Chondrocyte (in vitro differentiated cells): ENCODE measurements around the gene PRKCB. TPM values are rescaled to one million over a fixed set of nuclear protein-coding genes. Genes with fewer than 3 reads are reported as not detected.
"Not testable (repeated sequence)": the region's sequence is repeated elsewhere in the genome, so short reads cannot be mapped to it uniquely, and the experiment has no call there.

Experiments used
- DNase-seq: peaks from one replicate; pipeline ENCODE4 v3.0.0; 2021; ENCODE audit warnings: mixed read lengths, low spot score
- H3K27ac Mint-ChIP-seq: one replicate; pipeline ENCODE4 v1.8.0; 2021; ENCODE audit warnings: mild to moderate bottlenecking, moderate library complexity, mixed read lengths; ENCODE audit not compliant: unreplicated experiment
- H3K27me3 Mint-ChIP-seq: 2 replicates; pipeline ENCODE4 v1.8.0; 2021; ENCODE audit warnings: low read depth, mixed read lengths
- H3K36me3 Mint-ChIP-seq: 2 replicates; pipeline ENCODE4 v1.8.0; 2021; ENCODE audit warnings: low read depth, mixed read lengths
- H3K4me1 Mint-ChIP-seq: 2 replicates; pipeline ENCODE4 v1.8.0; 2021; ENCODE audit warnings: low read depth, mild to moderate bottlenecking, mixed read lengths
- H3K4me3 Mint-ChIP-seq: one replicate; pipeline ENCODE4 v1.8.0; 2021; ENCODE audit warnings: mild to moderate bottlenecking, moderate library complexity, mixed read lengths; ENCODE audit not compliant: unreplicated experiment
- H3K9me3 Mint-ChIP-seq: 2 replicates; pipeline ENCODE4 v1.8.0; 2021; ENCODE audit warnings: low read depth, mixed read lengths
- CTCF ChIP-seq: fragments of 200-600 bp; sonication (generic); IDR thresholded peaks from 2 replicates; pipeline ENCODE4 v1.5.0; 2021; ENCODE audit warnings: antibody characterized with exemption, mild to moderate bottlenecking, moderate library complexity
- total RNA-seq: library from RNA; stranded (reverse); gene quantifications from 3 replicates; pipeline ENCODE4 v1.2.1, GENCODE V29; 2021

PRKCB gene
- total RNA-seq, 1 donor from 2014 or later: not detected

- no peak for TF ChIP-seq CTCF
- no peaks in the 10 kb centered on the region for H3K4me1 Mint-ChIP-seq
- no peaks in the 10 kb centered on the region for H3K36me3 Mint-ChIP-seq
- peaks cover 9% of the 10 kb centered on the region for H3K9me3 Mint-ChIP-seq
- no peak for DNase-seq
- H3K27me3 Mint-ChIP-seq: no peaks in the 10 kb centered on the region
- H3K27ac Mint-ChIP-seq: no peak overlapping the region
- no peak overlapping the region for H3K4me3 Mint-ChIP-seq
Observed at GRCh38 chr16:24149102-24149501, 313.3 kb downstream of the PRKCB start.

GRCh38 chr16:24150282-24150681 is 314.5 kb downstream of the PRKCB start:
- H3K4me3 Mint-ChIP-seq: no peak overlapping the region
- no peaks in the 10 kb centered on the region for H3K4me1 Mint-ChIP-seq
- no peak for TF ChIP-seq CTCF
- peaks cover 4% of the 10 kb centered on the region for H3K9me3 Mint-ChIP-seq
- no peak overlapping the region for H3K27ac Mint-ChIP-seq
- no peaks in the 10 kb centered on the region for H3K27me3 Mint-ChIP-seq
- DNase-seq: no peak
- no peaks in the 10 kb centered on the region for H3K36me3 Mint-ChIP-seq

- Mint-ChIP-seq H3K27me3 (no peaks in the 10 kb centered on the region), H3K27ac (no peak overlapping the region)
- DNase-seq: no peak
Observed at GRCh38 chr16:24151482-24151939, 315.7 kb downstream of the PRKCB start.

GRCh38 chr16:24152048-24152447 is 316.3 kb downstream of the PRKCB start:
- H3K4me1 Mint-ChIP-seq, DNase-seq, H3K36me3 Mint-ChIP-seq, H3K4me3 Mint-ChIP-seq, H3K27me3 Mint-ChIP-seq, H3K9me3 Mint-ChIP-seq, H3K27ac Mint-ChIP-seq: not testable (repeated sequence)

More at GRCh38 chr16:24151482-24151939, 315.7 kb downstream of the PRKCB start:
- peaks cover 4% of the 10 kb centered on the region for H3K9me3 Mint-ChIP-seq
- no peak for TF ChIP-seq CTCF
- H3K4me1 Mint-ChIP-seq: no peaks in the 10 kb centered on the region
- H3K4me3 Mint-ChIP-seq: no peak overlapping the region
- no peaks in the 10 kb centered on the region for H3K36me3 Mint-ChIP-seq

- Mint-ChIP-seq H3K27ac (no peak overlapping the region), H3K4me3 (no peak overlapping the region), H3K4me1 (no peaks in the 10 kb centered on the region), H3K27me3 (no peaks in the 10 kb centered on the region), H3K9me3 (peaks cover 9% of the 10 kb centered on the region), H3K36me3 (no peaks in the 10 kb centered on the region)
- no peak for DNase-seq
- no peak for TF ChIP-seq CTCF
Observed at GRCh38 chr16:24152826-24153225, 317.0 kb downstream of the PRKCB start.

- Mint-ChIP-seq H3K9me3 (peaks cover 9% of the 10 kb centered on the region), H3K27me3 (no peaks in the 10 kb centered on the region), H3K4me1 (no peaks in the 10 kb centered on the region), H3K4me3 (no peak overlapping the region), H3K36me3 (no peaks in the 10 kb centered on the region), H3K27ac (no peak overlapping the region)
- no peak for TF ChIP-seq CTCF
- no peak for DNase-seq
Observed at GRCh38 chr16:24156777-24157176, 321.0 kb downstream of the PRKCB start.
